SH-SY5Y (cell line): ENCODE measurements around the gene FHAD1.

Experiments
- GATA2 ChIP-seq: IDR thresholded peaks from 2 replicates; pipeline ENCODE4 v1.6.1; 2011; ENCODE audit warnings: mild to moderate bottlenecking, low read depth, low read length
- GATA3 ChIP-seq: IDR thresholded peaks from 2 replicates; pipeline ENCODE4 v1.6.1; 2011; ENCODE audit warnings: low read depth, mild to moderate bottlenecking, low read length, moderate library complexity

DNA sequence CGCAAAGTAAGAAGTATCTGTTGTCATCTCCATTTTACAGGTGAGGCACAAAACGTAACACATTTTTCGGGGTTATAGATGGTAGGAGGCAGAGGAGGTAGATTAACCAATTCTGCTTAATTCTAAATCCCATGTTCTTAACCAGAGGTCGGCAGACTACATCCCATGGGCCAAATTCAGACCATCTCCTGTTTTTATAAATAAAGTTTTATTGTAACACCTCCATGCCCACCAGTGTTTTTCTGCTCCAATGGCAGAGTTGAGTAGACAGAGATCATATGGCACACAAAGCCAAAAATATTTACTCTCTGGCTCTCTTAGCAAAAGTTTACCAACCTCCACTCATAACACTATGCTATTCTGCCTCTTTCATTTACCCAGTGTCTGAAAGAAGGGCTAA is 30.9 kb downstream of the FHAD1 start:
- TF ChIP-seq GATA3 (no peak), GATA2 (no peak)
